SK-N-MC (cell line): ENCODE measurements around the gene UMAD1.

ENCODE experiments used
- EZH2 ChIP-seq: fragments of 200-600 bp; sonication (generic); IDR thresholded peaks from one replicate; pipeline ENCODE4 v1.6.1; 2017; ENCODE audit warnings: antibody characterized with exemption
- FOXP2 ChIP-seq: optimal IDR thresholded peaks from 2 replicates; pipeline ENCODE3; 2011; ENCODE audit warnings: mild to moderate bottlenecking, moderate library complexity; ENCODE audit not compliant: insufficient read depth; ENCODE audit errors: extremely low read length, control extremely low read depth
- POLR2AphosphoS5 ChIP-seq: IDR thresholded peaks from 2 replicates; pipeline ENCODE4 v1.6.1; 2012; ENCODE audit warnings: mild to moderate bottlenecking, low read depth, low read length, borderline replicate concordance

DNA sequence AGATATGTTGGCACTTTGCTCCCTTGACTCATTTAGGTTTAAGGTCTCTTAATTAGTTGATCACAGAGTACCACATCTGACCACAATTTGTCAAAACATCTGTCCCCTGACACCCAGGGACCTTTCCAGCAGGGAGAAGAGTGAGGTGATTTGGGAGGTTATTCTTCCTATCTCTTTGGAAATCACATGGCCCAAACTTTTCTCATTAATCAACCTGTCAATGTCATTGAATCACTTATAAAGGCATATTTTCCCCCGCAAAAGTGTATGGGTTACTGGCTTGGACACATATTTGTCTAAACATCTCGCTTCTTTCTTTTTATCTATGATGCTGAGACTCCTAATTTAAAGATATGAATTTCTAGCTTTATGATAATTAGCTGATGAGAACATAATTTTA lies 170.3 kb downstream of the UMAD1 start:
- TF ChIP-seq POLR2AphosphoS5 (no peak), EZH2 (no peak), FOXP2 (no peak)
